Esophagus squamous epithelium (tissue), 5 donors: Measurements from ENCODE around the gene CHCHD3. TPM values are rescaled to one million over a fixed set of nuclear protein-coding genes. Genes with fewer than 3 reads are reported as not detected.

Experiments used
- DNase-seq: peaks from one replicate; lab custom pipeline; 2025; lab: John Stamatoyannopoulos, UW
- H3K27ac ChIP-seq, 4 donors: fragments of 200-600 bp; sonication (generic); one replicate each; pipeline ENCODE4 v1.5.1; 2016 to 2019; ENCODE audit warnings: mild to moderate bottlenecking in 1 of 4
- H3K27me3 ChIP-seq, 4 donors: fragments of 200-600 bp; sonication (generic); 1 replicate in 3 of 4; 2 replicates in 1 of 4; pipeline versions ENCODE4 v1.5.1 to v1.6.0; 2017 to 2021; ENCODE audit warnings: antibody characterized with exemption in 1 of 4
- H3K36me3 ChIP-seq, 3 donors: fragments of 200-600 bp; sonication (generic); one replicate each; pipeline ENCODE4 v1.5.1; 2016 to 2019
- H3K4me1 ChIP-seq, 3 donors: fragments of 200-600 bp; sonication (generic); one replicate each; pipeline ENCODE4 v1.5.1; 2017 to 2019
- H3K4me3 ChIP-seq, 4 donors: fragments of 200-600 bp; sonication (generic); 1 replicate in 3 of 4; 2 replicates in 1 of 4; pipeline ENCODE4 v1.5.1; 2016 to 2019; ENCODE audit warnings: mild to moderate bottlenecking in 2 of 4, moderate library complexity in 1 of 4
- H3K9me3 ChIP-seq, 3 donors: fragments of 200-600 bp; sonication (generic); one replicate each; pipeline ENCODE4 v1.5.1; 2016 to 2019
- CTCF ChIP-seq, 6 experiments: fragments of 450-650 bp in 4 of 6; fragments of 200-600 bp in 2 of 6; sonication (generic) in 2 of 6; IDR thresholded peaks; one replicate each; pipeline ENCODE4 v1.5.1; 2016 to 2019; ENCODE audit warnings: antibody characterized with exemption in 6 of 6, mild to moderate bottlenecking in 4 of 6, moderate library complexity in 4 of 6
- POLR2A ChIP-seq, 4 donors: fragments of 450-650 bp; IDR thresholded peaks; one replicate each; pipeline ENCODE4 v1.6.1; 2017; ENCODE audit warnings: antibody characterized with exemption in 4 of 4, mild to moderate bottlenecking in 4 of 4, moderate library complexity in 3 of 4
- WGBS, 2 donors: methylation state at CpG; one replicate each; pipeline ENCODE4 v1.1.5; 2018; 5-methylcytosine and 5-hydroxymethylcytosine counted together
- intact Hi-C: fragments of 100-400 bp; cut with DNase I; formaldehyde crosslinking; loops from one replicate; pipeline ENCODE4 v1.15.0; 2022
- total RNA-seq, 4 donors: library from RNA; depleted of rRNA; stranded (reverse); fragments of >200 nt; gene quantifications; one replicate each; pipeline ENCODE4 v1.1.0, GENCODE V29; 2016
- donor health status: DM: yes; HTN: yes; CAD: no.

CHCHD3 gene
- total RNA-seq, 4 donors from 2014 or later: 36.8 to 55.0 (median 40.9) TPM

- WGBS, 2 donors: 89 to 94% methylated on average over 2 of the region's 2 CpGs
- Histone ChIP-seq H3K36me3 (no peaks in the 10 kb centered on the region), H3K27me3 (no peaks in the 10 kb centered on the region), H3K9me3 (no peaks in the 10 kb centered on the region), H3K27ac (no peak overlapping the region), H3K4me3 (no peak overlapping the region), H3K4me1 (no peaks in the 10 kb centered on the region)
- intact Hi-C loops: no loop called here
- TF ChIP-seq POLR2A (IDR thresholded peaks at IDR 0.05): no peak
- TF ChIP-seq CTCF (IDR thresholded peaks at IDR 0.05): no peak
- no peak for DNase-seq
These were observed 256.7 kb downstream of the CHCHD3 start for GRCh38 chr7:132825222-132825621.

- Histone ChIP-seq H3K36me3 (peaks cover 0 to 8% (median 0%) of the 10 kb centered on the region in 3 donors), H3K4me1 (peaks cover 0 to 10% (median 0%) of the 10 kb centered on the region in 3 donors), H3K9me3 (no peaks in the 10 kb centered on the region), H3K27ac (no peak overlapping the region), H3K27me3 (no peaks in the 10 kb centered on the region), H3K4me3 (no peak overlapping the region)
- DNase-seq: no peak
- TF ChIP-seq CTCF (IDR thresholded peaks at IDR 0.05) (no peak), POLR2A (IDR thresholded peaks at IDR 0.05) (no peak)
- intact Hi-C loops: no loop called here
- 93 to 97% methylated on average over 7 of the region's 7 CpGs for WGBS, 2 donors
These were observed 262.2 kb downstream of the CHCHD3 start for GRCh38 chr7:132819648-132820047.

GRCh38 chr7:132817949-132818348 is 263.9 kb downstream of the CHCHD3 start:
- Histone ChIP-seq H3K36me3 (peaks cover 0 to 9% (median 0%) of the 10 kb centered on the region in 3 donors), H3K4me1 (peaks cover 0 to 10% (median 0%) of the 10 kb centered on the region in 3 donors), H3K27me3 (no peaks in the 10 kb centered on the region), H3K27ac (no peak overlapping the region), H3K4me3 (no peak overlapping the region), H3K9me3 (no peaks in the 10 kb centered on the region)
- no peak for DNase-seq
- intact Hi-C loops: no loop called here
- 90 to 93% methylated on average over 5 of the region's 5 CpGs for WGBS, 2 donors
- TF ChIP-seq POLR2A (IDR thresholded peaks at IDR 0.05) (no peak), CTCF (IDR thresholded peaks at IDR 0.05) (no peak)

- no peak for DNase-seq
- no peaks in the 10 kb centered on the region for H3K9me3 ChIP-seq
- H3K27me3 ChIP-seq: no peaks in the 10 kb centered on the region
- H3K4me1 ChIP-seq: peaks cover 0 to 10% (median 0%) of the 10 kb centered on the region in 3 donors
- intact Hi-C loops: no loop called here
- H3K27ac ChIP-seq: no peak overlapping the region
- 71 to 73% methylated on average over 6 of the region's 6 CpGs for WGBS, 2 donors
- no peak for TF ChIP-seq CTCF (IDR thresholded peaks at IDR 0.05)
- TF ChIP-seq POLR2A (IDR thresholded peaks at IDR 0.05): no peak
- no peak overlapping the region for H3K4me3 ChIP-seq
- H3K36me3 ChIP-seq: peaks cover 0 to 12% (median 0%) of the 10 kb centered on the region in 3 donors
These were observed 266.1 kb downstream of the CHCHD3 start for GRCh38 chr7:132815696-132816311.

- Histone ChIP-seq H3K4me3 (no peak overlapping the region), H3K9me3 (no peaks in the 10 kb centered on the region), H3K36me3 (peaks cover 0 to 12% (median 0%) of the 10 kb centered on the region in 3 donors), H3K4me1 (peaks cover 0 to 10% (median 0%) of the 10 kb centered on the region in 3 donors), H3K27ac (no peak overlapping the region), H3K27me3 (no peaks in the 10 kb centered on the region)
- no peak for DNase-seq
- TF ChIP-seq POLR2A (IDR thresholded peaks at IDR 0.05) (no peak), CTCF (IDR thresholded peaks at IDR 0.05) (no peak)
- intact Hi-C loops: no loop called here
These were observed 266.8 kb downstream of the CHCHD3 start for GRCh38 chr7:132815130-132815529.
